Neural crest cell (in vitro differentiated cells): ENCODE measurements around the gene KRTAP19-3. TPM values are rescaled to one million over a fixed set of nuclear protein-coding genes. Genes with fewer than 3 reads are reported as not detected.

Experiments used
- DNase-seq: peaks from one replicate; pipeline ENCODE4 v3.0.0; 2021; ENCODE audit warnings: low read depth, mixed read lengths, low spot score
- H3K27ac Mint-ChIP-seq: one replicate; pipeline ENCODE4 v1.8.0; 2021; ENCODE audit warnings: mild to moderate bottlenecking, mixed read lengths; ENCODE audit not compliant: unreplicated experiment
- H3K27me3 Mint-ChIP-seq: 2 replicates; pipeline ENCODE4 v1.8.0; 2021; ENCODE audit warnings: low read depth, mild to moderate bottlenecking, mixed read lengths
- H3K36me3 Mint-ChIP-seq: 2 replicates; pipeline ENCODE4 v1.8.0; 2021; ENCODE audit warnings: low read depth, mild to moderate bottlenecking, mixed read lengths
- H3K4me1 Mint-ChIP-seq: 2 replicates; pipeline ENCODE4 v1.8.0; 2021; ENCODE audit warnings: mixed read lengths
- H3K4me3 Mint-ChIP-seq: one replicate; pipeline ENCODE4 v1.8.0; 2021; ENCODE audit warnings: mild to moderate bottlenecking, mixed read lengths
- H3K9me3 Mint-ChIP-seq: 2 replicates; pipeline ENCODE4 v1.8.0; 2021; ENCODE audit warnings: mixed read lengths
- total RNA-seq: library from RNA; stranded (reverse); gene quantifications from 2 replicates; pipeline ENCODE4 v1.2.1, GENCODE V29; 2021
- TF ChIP-seq, protein P1 (sequence below): fragments of 200-600 bp; sonication (generic); conservative IDR thresholded peaks from 2 replicates; pipeline ENCODE4 v1.5.0; 2021; ENCODE audit warnings: antibody characterized with exemption, mild to moderate bottlenecking

The KRTAP19-3 gene
- total RNA-seq, 1 donor from 2014 or later, result not detected

DNA sequence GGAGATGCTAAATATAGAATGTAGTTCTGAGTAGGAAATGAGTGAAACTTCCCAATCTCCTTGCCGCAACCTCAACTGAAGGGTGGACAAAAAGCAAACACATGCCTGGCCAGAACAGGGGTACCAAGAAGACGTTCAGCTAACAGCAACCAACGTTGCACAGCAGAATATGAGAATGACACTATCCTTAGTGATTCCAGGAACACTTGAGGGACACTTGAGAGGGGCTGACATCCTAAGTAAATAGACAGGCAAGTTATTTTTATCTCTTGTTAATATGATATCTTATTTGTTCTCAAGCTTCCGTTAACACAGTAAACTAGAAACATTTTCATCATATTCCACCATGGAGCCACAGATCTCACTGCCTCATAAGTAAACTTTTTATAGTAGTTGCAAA lies 12.6 kb downstream of the KRTAP19-3 start:
- Mint-ChIP-seq H3K36me3 (no peaks in the 10 kb centered on the region), H3K27me3 (peaks cover 2% of the 10 kb centered on the region), H3K4me3 (no peak overlapping the region), H3K9me3 (no peaks in the 10 kb centered on the region), H3K27ac (no peak overlapping the region), H3K4me1 (peaks cover 3% of the 10 kb centered on the region)
- no peak for DNase-seq
- TF ChIP-seq, protein P1, sequence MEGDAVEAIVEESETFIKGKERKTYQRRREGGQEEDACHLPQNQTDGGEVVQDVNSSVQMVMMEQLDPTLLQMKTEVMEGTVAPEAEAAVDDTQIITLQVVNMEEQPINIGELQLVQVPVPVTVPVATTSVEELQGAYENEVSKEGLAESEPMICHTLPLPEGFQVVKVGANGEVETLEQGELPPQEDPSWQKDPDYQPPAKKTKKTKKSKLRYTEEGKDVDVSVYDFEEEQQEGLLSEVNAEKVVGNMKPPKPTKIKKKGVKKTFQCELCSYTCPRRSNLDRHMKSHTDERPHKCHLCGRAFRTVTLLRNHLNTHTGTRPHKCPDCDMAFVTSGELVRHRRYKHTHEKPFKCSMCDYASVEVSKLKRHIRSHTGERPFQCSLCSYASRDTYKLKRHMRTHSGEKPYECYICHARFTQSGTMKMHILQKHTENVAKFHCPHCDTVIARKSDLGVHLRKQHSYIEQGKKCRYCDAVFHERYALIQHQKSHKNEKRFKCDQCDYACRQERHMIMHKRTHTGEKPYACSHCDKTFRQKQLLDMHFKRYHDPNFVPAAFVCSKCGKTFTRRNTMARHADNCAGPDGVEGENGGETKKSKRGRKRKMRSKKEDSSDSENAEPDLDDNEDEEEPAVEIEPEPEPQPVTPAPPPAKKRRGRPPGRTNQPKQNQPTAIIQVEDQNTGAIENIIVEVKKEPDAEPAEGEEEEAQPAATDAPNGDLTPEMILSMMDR, result no peak

DNA sequence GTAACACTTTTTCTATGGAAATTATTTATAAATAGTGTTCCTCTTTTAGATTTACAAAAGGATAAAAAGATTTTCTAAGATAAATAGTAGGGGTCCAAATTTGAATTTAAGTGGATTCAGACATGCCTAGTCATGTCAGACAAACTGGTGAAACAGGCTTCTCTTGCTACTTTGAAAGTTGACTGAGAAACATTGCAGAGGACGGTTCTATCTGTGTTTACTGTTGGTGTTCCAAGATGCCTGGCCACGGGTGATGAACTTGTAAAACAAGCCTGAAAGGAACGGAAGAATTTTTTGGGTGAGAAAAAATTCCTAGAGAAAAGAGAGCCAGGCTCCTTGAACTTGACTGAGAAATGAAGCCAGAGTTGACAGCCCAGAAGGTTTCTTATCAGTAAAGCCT lies 13.8 kb downstream of the KRTAP19-3 start:
- DNase-seq, result no peak
- Mint-ChIP-seq H3K9me3 (no peaks in the 10 kb centered on the region), H3K4me3 (no peak overlapping the region), H3K27me3 (peaks cover 2% of the 10 kb centered on the region), H3K4me1 (no peaks in the 10 kb centered on the region), H3K27ac (no peak overlapping the region), H3K36me3 (no peaks in the 10 kb centered on the region)
- TF ChIP-seq, protein P1, result no peak

DNA sequence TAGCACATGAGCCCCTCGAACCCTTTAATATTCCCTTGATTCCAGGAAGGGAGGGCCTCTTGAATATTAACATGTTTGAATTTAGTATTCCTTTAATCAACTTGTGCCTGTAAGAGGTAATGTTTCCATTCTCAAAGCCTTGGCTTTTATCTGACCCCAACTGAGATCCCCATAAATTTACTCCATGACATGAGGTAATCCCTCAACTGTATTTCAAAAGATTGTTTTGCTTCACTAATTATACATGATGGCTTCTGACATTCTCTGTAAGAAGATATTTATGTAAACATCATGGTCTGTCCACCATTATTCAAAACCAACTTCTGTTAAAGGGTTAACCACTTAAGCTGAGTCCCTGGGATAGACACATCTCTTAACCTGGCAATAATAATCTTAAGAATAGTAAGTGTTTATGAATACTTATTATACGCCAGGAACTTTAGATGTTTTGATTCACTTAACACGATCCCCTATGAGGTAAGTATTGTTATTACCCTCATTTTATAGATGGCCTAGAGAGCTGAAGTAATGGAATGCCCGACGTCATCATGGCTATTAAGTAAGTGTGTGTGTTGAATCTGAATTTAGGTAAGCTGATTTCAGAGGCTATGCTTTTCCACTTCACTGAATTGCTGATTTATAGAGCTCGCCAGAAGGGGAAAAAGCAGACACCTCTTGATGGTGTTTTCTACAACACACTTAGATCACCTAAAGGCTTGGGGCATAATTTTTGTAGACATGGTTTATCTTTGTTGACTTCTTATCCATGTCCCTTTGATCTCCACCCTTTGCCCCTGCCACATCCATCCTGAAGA lies 22.7 kb downstream of the KRTAP19-3 start:
- Mint-ChIP-seq H3K4me1 (peaks cover 11% of the 10 kb centered on the region), H3K27ac (no peak overlapping the region), H3K36me3 (no peaks in the 10 kb centered on the region), H3K27me3 (peaks cover 5% of the 10 kb centered on the region), H3K9me3 (no peaks in the 10 kb centered on the region), H3K4me3 (no peak overlapping the region)
- TF ChIP-seq, protein P1, result no peak
- DNase-seq, result no peak

DNA sequence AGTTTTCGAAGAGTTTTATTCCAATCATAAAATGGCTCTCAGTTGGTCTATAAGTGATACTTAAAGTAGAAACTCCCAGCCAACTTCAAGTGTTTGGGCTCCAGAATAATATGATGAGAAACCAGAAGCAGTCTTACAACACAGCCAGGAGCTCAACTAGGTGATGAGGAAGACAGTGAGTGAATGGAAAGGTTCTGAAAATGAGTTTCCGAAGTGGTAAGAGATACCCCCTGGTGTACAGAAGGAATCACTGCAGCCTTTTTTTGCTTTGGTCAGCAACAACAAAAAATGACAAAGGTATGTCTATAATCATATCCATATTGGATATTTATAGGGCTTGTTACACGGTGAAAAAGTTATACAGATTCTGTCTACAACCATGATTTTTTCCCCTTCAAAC lies 28.1 kb downstream of the KRTAP19-3 start:
- no peaks in the 10 kb centered on the region for H3K36me3 Mint-ChIP-seq
- H3K4me3 Mint-ChIP-seq, result no peak overlapping the region
- H3K9me3 Mint-ChIP-seq, result no peaks in the 10 kb centered on the region
- H3K4me1 Mint-ChIP-seq, result peaks cover 8% of the 10 kb centered on the region
- no peaks in the 10 kb centered on the region for H3K27me3 Mint-ChIP-seq
- DNase-seq, result no peak
- TF ChIP-seq, protein P1, result peak; percentile 64
- H3K27ac Mint-ChIP-seq, result no peak overlapping the region

DNA sequence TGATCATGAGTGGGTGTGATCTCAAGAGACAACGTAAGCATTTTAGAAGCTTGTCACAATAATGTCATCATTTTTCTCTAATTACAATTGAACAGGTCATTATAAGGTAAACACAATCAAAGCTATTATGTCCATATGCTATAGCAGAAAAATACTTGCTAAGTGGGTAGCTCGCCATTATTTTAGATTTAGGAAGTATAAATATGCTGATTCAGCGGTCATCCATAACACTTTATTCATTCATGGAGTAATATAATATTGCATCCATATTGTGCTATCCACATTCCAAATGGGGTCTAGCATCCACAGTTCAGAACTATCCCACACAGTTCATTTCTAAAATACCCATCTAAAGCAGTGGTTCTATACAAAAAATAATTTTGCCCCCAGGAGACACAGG lies 43.3 kb downstream of the KRTAP19-3 start:
- TF ChIP-seq, protein P1, result no peak
- no peak for DNase-seq
- Mint-ChIP-seq H3K36me3 (no peaks in the 10 kb centered on the region), H3K9me3 (peaks cover 2% of the 10 kb centered on the region), H3K4me1 (no peaks in the 10 kb centered on the region), H3K4me3 (no peak overlapping the region), H3K27ac (no peak overlapping the region), H3K27me3 (no peaks in the 10 kb centered on the region)
